Astrocyte (in vitro differentiated cells and primary cell): ENCODE results near the gene PDE1A.

Experiments used
- CTCF ChIP-seq: IDR thresholded peaks from 2 replicates; pipeline ENCODE4 v1.5.1; 2011; ENCODE audit warnings: low read depth, mild to moderate bottlenecking, inconsistent platforms, low read length, moderate library complexity; ENCODE audit not compliant: insufficient read depth
- EZH2 ChIP-seq: IDR thresholded peaks from 2 replicates; pipeline ENCODE4 v1.6.1; 2012; ENCODE audit warnings: mild to moderate bottlenecking, low read length, inconsistent platforms; ENCODE audit not compliant: insufficient read depth

GRCh38 chr2:182422864-182423263 is 4.0 kb downstream of the PDE1A start:
- TF ChIP-seq CTCF (no peak), EZH2 (no peak)
